NCI-H748 treated with DMSO at 0.1 percent for 48 hours (cell line): Measurements from ENCODE around the gene RSU1.
"Not testable (repeated sequence)": the region's sequence is repeated elsewhere in the genome, so short reads cannot be mapped to it uniquely, and the experiment has no call there.

Source experiments
- DNase-seq: peaks from one replicate; lab custom pipeline; 2025; lab: John Stamatoyannopoulos, UW

Gene RSU1

GRCh38 chr10:16780338-16780880 is 36.8 kb downstream of the RSU1 start:
- DNase-seq = no peak

DNA sequence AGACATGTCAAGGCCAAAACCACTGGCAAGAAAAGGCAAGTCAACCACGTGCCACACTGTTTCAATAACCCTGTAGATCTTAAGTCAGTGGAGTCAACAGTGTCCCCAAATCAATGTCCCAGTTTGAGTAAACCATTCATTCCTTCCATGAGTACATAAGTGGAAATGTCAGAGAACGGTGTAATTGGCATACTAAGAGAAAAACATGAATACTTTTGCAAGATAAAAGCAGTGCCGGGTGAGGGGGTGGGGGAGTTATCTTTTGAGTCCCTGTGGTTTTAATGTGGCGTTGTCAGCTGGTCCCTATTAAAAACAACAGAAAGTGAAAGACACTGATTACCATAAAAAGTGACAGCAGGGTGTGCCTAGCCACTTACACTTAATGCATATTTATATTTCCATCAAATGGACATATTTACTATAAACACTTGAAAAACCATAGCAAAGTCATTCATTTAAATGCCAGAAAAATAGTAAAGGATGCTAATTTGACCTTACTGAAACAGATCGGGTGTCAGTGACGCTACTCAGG is 37.8 kb downstream of the RSU1 start:
- no peak for DNase-seq

DNA sequence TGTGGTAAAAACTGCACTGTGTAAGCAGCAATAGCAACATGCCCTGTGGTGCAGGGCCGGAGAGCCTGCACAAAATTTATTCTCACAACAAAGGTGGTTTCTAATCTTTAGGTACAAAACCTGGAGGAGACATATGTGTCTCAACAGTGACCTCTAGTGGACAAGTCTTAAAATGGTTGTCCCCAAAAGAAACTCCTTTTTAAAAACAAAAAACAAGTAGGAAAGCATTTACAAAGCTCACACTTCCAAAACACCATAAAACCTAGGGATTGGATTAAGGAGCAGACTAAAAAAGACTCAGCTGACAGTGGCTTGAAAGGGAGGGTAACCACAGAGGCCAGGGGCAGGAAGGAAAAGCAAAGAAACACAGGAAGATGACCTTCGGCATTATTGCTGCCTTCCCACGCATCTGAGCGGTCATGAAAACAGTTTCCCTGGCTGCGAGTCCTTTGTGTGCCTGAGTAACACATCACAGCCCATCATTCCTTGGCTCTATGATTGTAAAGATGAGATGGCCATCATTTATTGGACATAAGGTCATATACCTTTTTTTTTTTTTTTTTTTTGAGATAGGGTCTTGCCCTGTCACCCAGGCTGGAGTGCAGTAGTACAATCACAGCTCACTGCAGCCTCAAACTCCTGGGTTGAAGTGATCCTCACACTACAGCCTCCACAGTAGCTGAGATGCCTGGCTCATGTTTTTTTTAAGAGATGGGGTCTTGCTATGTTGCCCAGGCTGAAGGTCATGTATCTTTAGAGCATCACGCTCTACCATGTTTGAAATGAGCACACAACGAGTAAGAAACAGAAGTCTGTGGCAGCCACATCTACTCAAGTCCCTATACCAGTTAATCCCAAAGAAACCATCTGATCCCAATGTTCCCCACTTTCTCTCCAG is 39.5 kb downstream of the RSU1 start:
- DNase-seq = peak; percentile 66

GRCh38 chr10:16776896-16777295 is 40.3 kb downstream of the RSU1 start:
- no peak for DNase-seq

- DNase-seq = no peak
Observed at GRCh38 chr10:16773334-16773733, 43.9 kb downstream of the RSU1 start.

- DNase-seq = no peak
Observed at GRCh38 chr10:16770670-16771069, 46.6 kb downstream of the RSU1 start.

- no peak for DNase-seq
Observed at GRCh38 chr10:16770141-16770540, 47.1 kb downstream of the RSU1 start.

GRCh38 chr10:16769331-16769730 is 47.9 kb downstream of the RSU1 start:
- no peak for DNase-seq

DNA sequence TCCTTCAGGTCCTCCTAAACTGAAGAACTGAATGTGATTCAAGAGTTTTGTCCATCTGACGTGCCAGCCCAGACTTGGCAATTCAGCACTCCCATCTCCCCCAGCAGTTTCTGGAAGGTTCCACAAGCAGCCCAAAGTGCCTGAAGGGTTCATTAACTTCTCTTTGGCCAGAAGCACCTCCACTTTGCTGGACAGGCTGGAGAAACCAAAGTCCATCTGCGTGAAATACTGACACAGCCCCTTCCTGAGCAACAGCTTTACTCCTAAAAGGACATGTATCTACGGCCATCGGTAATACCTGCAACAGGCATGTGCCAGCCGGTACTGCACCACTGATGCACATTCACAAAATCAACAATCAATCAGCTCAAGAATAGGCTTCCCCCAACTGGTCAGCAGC is 48.5 kb downstream of the RSU1 start:
- DNase-seq = no peak

GRCh38 chr10:16765509-16766375 is 51.5 kb downstream of the RSU1 start:
- DNase-seq = no peak

- no peak for DNase-seq
Observed at GRCh38 chr10:16761300-16761699, 55.9 kb downstream of the RSU1 start.

DNA sequence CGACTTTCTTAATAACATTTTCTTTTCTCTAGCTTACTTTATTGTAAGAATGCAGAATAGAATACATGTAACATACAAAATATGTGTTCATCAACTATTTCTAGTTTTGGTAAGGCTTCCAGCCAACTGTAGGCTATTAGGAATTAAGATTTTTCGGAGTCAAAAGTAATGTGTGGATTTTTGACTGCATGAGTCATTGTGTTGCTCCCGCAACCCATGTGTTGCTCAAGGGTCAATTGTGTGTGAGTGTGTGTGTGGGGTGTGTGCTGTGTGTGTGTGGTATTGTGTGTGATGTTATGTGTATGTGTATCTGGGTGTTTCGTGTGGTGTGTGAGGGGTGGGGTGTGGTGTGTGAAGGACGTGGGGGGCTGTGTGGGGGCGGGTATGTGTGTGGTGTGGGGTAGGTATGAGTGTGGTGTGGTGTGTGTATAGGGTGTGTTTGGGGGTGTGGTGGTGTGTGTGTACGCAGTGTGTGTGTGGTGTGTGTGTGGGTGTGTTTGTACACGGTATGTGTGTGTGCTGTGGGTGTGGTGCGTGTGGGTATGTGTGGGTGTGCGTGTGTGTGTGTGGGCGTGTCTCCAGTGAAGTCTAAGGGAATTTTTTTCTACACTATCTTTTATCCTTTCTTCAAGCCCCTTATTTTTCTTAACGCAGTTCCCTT is 60.5 kb downstream of the RSU1 start:
- DNase-seq = no peak

GRCh38 chr10:16754765-16755164 is 62.5 kb downstream of the RSU1 start:
- no peak for DNase-seq

DNA sequence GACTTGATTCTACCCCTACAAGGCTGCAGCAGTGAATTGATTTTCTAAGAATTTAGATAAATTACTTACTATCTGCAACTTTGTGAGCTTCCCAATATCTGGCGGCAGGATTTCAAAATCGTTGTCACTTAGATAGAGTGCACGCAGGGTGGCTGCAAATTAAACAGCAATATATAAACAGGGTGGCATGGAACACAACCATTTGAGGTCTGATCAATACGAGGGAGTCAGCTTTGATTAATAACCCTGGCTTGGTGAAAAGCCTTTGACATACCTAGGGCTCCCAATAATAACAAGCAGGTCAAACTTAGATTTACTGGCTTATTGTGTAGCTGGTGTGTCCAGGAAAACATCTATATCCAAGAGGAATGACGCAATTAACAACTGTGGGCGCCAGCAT is 64.4 kb downstream of the RSU1 start:
- not testable (repeated sequence) for DNase-seq

GRCh38 chr10:16752099-16752498 is 65.1 kb downstream of the RSU1 start:
- no peak for DNase-seq

GRCh38 chr10:16751244-16751643 is 66.0 kb downstream of the RSU1 start:
- DNase-seq = no peak

- DNase-seq = no peak
Observed at GRCh38 chr10:16750461-16750860, 66.8 kb downstream of the RSU1 start.

GRCh38 chr10:16748749-16749148 is 68.5 kb downstream of the RSU1 start:
- no peak for DNase-seq

GRCh38 chr10:16746856-16747255 is 70.4 kb downstream of the RSU1 start:
- DNase-seq = no peak

DNA sequence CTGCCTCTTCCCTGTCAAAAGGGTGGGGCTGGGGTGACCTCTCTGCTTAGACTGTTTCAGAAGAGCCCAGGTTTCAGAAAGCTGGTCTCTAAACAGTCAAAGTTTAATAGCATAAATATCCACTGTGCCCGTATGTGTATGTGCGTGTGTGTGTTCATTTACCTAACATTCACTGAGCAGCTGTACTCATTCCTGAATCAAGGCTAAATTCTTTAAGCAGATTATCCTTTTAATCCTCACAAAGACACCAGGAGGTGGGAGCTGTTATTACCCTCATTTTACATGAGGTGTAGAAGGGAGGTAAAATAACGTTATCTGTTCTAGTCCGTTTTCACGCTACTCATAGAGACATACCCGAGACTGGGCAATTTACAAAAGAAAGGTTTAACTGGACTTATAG is 72.2 kb downstream of the RSU1 start:
- DNase-seq = no peak

DNA sequence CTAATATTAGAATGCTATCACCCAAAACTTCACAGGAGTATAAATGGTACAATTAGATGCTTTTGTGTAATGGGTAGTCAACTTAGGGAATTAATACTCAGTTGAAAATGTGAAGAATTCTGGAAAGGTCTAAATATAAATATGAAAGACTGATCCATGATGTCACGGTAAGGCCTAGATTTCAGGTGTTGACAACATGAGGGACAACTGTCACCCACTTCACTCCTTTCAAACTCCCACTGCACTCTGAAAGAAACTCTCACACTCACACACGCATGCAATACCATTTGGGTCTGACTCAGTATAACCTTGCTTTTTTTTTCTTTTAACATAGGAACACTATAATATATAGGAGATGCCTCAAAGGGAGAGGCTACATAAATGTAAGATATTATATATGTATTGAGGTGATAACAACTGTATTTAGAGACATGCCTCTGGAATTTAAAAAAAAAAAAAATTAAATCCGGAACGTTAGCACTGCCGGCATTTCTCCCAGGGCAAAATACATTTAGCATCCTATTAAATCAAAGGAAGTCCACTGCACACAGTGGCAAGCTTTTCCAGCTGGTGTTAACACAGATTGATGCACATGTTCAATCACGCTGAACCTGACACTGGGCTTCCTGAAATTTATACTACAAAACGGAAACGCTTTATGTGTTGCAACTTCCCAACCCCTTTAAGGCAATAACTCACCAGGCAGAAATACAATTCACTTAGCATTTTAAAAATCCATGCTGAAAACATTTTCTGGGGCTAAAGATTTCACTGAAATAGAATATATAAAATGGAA is 74.9 kb downstream of the RSU1 start:
- no peak for DNase-seq
